ENCODE data around the gene ZFAND3.
"Not testable (repeated sequence)": the region's sequence is repeated elsewhere in the genome, so short reads cannot be mapped to it uniquely, and the experiment has no call there.

The ZFAND3 gene

DNA sequence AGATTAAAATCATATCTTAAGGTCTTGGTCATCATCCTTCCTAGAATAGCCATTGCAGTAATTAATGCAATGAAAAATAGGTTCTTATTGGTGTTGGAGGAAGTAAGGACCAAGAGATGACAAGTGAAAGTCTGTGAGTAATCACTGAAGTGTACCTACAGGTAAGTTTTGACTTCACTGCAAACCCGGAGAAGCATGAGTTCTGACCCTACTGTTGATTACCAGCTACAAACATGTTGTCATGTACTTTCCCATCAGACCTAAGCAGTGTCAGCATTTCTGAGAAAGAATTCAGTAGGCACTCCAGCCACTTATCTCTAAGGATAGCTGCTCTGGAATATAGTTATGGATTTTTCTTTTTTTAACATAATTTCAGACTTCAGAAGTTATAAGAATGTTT, 280.9 kb downstream of the ZFAND3 start:
- no peak for DNase-seq

DNA sequence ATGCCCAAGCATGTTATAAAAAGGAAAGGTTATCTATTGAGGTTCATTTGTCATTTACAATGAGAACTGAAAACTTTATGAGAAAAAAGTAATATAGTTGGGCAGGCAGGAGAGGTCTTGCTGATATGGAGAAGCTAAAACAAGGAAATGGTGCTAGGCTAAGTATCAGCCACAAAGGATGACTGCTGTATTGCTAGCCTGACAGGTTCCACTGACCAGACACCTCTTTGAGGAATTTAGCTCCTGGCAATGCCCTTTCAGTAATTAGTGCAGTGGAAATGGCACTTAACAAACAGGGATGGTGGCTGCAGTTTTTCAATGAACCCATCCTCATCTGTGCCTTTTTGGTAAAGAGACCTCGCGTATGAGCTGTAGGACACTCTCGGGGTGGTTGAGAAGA, 284.4 kb downstream of the ZFAND3 start:
- no peak for DNase-seq

DNA sequence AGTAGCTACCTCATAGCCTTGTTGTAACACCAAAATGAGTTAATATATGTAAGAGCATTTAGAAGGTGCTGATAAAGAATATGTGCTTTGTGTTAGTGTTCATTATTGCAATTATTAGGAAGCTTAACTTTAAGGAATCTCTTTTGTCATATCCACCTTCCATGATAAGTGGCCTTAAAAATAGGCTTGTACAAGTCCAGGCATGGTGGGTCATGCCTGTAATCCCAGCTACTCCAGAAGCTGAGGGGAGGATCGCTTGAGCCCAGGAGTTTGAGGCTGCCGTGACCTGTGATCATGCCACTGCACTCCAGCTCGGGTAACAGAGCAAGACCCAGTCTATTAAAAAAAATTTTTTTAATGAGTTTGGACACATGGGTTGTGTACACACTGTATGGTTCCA, 285.5 kb downstream of the ZFAND3 start:
- DNase-seq, result no peak

DNA sequence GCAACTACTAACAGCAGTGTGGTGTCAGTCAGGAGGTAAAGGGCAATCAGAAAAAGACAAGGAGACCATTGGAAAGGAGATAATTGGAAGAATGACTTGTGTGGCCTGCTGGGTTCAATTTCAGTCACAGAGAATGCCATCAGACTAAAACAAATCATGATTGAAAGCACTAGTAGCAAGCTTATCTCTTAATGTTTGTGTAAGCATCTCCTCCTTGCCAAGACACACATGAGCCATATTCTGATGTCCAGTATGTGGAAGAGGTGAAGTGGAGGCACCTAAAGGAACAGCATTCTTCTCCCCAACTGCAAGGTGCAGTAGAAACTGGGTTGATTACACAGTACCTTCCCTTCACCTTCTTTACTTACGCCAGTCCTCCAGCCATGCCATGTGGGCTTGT, 287.5 kb downstream of the ZFAND3 start:
- DNase-seq, result no peak

- no peak for DNase-seq
Measured at GRCh38 chr6:38110481-38110971, 291.0 kb downstream of the ZFAND3 start.

GRCh38 chr6:38112181-38112580, 292.7 kb downstream of the ZFAND3 start:
- DNase-seq, result no peak

DNA sequence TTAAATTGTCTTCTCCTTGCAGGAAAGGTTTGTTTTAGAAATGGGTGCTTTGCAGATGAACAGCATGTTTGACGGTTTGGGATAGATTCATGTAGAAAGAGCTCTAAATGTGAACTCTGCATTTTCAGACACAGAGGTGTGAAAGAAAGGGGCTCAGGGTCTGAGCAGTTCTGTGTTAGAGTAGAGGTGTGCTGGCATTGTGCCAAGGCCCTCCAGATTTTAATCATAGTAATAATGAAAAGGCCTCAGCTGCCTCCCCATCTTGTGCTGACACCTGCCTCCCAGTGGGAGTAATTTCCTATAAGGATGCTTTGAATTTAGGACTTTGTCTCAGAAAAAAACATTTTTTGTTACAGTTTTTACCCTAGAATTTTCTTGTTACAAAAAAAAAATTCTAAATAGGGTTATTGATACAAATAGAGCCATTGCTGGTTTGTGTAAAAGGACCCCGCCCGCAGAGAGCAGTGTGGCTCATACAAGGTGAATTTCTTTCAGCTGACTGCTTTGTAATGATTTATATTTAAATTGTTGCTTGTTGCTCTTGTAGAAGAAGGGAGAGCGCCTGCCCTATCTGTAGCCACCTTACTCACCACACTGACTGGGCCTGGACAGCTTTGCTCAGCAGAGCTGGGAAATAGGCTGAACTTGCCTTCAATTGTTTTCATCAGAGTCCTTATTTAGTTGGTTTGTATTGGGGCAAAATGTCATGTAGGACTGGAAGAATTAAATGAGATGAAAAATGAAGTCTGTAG, 294.5 kb downstream of the ZFAND3 start:
- no peak for DNase-seq

DNA sequence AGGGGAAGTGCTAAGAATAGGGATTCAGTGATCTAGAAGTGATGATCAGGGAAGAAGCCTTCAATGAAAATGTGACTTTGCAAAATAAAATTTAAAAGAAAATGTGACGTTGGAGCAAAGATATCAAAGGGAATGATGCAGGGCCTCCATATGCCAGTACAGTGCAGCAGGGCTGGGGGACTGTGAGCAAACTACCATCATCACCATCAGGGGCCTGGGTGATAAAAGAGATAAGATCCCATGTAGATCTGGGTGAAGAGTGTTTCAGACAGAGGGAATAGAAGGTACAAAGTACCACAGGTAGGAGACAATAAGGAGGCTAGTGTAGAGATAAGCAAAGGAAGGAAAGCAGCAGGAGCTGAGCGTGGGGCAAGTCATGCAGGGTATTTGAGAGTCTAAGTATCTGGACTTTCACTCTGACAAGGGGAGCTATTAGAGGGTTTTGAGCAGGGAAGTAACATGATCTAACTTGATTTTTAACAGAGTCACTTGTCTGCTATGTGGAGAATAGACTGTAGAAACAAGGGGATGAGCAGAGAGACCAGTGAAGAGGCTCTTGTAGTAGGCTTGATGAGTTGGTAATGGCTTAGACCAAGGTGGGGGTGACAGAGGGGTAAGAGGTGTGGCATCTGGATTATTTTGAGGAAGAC, 295.6 kb downstream of the ZFAND3 start:
- DNase-seq, result no peak

DNA sequence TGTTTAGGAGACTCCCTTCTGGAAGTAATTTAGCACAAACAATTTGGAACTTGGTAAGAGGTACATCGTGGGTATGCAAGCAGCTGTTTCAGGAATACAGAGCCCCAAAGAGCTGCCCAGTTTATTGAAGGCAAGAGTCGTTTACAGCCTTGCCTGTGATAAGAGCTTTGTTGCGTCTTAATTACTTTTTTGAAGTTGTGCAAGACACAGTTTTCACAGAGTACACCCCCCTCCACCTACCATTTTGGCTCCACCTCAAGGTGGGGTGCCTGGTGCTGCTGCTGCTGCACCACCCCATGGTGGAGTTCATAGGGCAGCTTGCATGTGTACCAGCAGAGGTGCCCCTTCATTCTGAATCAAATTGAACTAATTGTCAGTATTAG, 296.1 kb downstream of the ZFAND3 start:
- DNase-seq, result no peak

GRCh38 chr6:38116248-38116647, 296.7 kb downstream of the ZFAND3 start:
- DNase-seq, result no peak

DNA sequence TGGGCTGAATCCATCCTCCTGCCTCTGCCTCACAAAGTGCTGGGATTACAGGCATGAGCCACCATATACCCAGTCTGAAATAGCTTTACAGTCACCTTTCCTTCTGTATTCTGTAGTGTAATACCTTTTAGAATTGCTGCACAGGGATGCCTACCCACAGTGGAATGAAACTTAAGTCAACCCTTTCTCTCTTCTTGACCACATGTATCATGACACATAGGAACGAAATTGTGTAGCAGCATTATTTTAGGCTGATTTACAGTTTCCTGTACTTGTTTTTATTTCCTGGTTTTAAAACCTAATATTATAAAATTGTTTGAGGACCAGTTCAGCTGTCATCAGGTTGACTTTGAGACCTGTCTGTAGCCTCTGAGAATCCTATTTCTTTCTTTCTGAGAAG, 297.8 kb downstream of the ZFAND3 start:
- DNase-seq, result no peak

GRCh38 chr6:38118791-38119365, 299.4 kb downstream of the ZFAND3 start:
- no peak for DNase-seq

DNA sequence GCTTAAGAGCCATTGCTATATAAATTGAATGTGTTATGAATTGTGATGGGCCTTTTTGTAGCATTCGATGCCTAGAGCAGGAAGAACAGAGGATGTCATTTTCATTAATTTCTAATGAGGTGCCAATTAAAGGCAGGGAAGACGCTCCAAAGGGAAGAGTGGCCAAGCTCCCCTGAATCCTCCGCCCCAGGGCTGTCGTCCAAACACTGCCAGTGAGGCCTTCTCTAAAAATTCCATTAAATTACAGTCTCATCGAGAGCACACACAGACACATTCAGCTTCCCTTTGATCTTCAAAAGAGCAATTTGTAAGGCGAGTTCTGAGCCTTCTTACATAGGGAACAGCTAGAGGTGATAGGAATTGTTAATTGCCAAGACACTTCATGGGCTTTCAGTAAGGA, 300.0 kb downstream of the ZFAND3 start:
- no peak for DNase-seq

GRCh38 chr6:38124224-38124926, 304.8 kb downstream of the ZFAND3 start:
- DNase-seq, result not testable (repeated sequence)

DNA sequence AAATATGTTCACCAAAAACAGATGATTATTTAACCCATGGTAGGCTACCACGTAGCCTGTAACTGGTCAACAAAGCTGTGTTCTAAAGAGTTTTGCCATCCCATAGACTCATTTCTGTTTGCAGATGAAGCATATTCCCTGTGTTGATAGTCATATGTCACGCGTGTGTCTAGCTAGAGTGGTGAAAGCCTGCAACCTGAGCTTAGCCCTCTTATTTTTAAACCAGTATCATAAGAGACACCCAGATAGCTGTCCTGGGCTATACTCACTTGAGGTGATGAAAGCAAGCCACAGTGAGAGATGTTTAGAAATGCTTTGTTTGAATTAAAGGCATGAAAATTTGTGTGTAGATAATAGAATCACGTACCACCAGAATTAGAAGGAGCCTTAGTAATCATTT, 307.8 kb downstream of the ZFAND3 start:
- no peak for DNase-seq

DNA sequence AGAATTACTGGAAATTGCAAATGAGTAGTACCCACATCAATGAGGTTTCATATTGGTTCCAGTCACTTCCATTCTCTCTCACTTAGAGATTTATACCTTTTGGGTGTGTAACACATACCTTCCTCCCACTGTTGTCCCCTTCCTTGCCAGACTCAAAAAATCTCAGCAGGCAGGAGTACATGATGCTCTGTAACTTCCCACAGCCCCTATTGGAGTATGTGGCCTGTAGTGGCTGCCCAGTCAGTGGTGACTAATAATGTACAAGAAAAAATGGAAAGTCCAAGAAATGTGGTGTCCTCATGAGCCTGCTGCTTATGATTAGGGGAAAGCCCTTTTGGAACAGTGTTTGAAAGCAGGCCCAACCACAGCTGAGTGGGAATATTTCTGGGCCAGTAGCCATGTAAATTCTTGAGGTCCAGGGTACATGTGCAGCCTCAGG, 312.0 kb downstream of the ZFAND3 start:
- DNase-seq, result peak in 1 of 5 donors; percentile 24

DNA sequence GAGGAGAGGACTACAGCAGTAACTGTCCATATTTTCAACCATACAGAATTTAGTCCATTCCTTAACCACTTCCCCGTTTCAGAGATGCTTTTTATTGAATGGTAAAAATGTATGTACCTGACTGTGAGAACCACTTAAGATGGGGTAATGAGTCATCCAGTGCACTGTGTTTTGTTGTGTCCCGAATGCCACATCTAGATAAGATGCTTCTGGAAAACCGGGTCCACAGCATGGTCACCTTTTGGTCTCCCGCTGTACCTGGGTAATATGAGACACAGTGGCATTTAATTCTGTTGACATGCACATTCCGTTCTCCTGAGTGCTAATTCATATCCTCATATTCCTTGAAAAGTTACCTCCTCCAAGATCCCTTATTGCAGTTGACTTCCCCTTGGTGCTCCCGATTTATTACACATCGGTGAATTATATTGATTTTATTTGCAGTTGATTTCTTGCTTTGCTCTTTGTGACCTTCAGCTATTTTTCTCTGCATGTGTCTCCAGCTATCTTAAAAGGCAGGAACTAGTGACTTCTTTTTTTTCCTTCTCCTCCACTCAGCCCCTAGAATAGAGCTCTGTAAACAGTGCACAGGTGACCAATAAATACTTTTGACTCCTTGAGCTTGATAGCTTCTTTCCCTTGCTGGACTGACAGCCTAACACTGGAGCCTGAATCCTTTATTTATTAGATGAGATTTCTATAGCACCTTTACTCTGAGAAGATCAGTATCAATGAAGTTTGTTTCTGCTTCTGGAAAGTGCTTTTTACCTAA, 314.6 kb downstream of the ZFAND3 start:
- DNase-seq, result no peak

- DNase-seq, result no peak
Measured at GRCh38 chr6:38134704-38135088, 315.2 kb downstream of the ZFAND3 start.

GRCh38 chr6:38136547-38136946, 317.0 kb downstream of the ZFAND3 start:
- no peak for DNase-seq

DNA sequence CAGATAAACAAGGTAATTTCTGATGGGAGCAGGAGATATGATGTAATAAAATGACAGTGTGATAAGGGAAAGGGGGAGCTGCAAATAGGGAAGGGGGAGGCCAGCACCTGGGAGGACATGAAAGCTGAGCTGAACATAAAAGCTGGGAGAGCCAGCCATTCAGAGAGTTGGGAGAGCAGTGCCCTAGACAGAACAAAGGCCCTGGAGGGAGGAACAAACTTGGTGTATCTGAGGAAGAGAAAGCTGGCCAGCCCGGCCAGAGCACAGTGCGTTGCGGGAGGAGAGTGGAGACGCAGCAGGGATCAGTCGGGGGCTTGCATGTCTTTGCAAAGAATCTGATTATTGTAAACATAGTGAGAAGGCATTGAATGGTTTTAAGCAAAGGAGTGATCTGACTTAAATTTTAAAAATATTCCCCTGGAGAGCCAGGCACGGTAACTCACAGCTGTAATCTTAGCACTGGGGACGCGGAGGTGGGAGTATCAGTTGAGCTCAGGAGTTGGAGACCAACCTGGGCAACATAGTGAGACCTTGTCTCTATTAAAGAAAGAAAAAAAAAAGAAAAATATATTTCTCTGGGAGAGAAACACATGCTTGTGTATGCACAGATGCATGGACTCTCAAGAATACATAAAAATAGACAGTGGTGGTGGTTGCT, 318.2 kb downstream of the ZFAND3 start:
- no peak for DNase-seq

GRCh38 chr6:38138374-38138773, 318.8 kb downstream of the ZFAND3 start:
- no peak for DNase-seq

- no peak for DNase-seq
Measured at GRCh38 chr6:38141085-38141484, 321.6 kb downstream of the ZFAND3 start.
